ENCODE results near the gene CTTNBP2NL. TPM values are rescaled to one million over a fixed set of nuclear protein-coding genes. Genes with fewer than 3 reads are reported as not detected.
A peak's percentile ranks its signal among the peaks of the same experiment; 100 is the strongest.

CTTNBP2NL gene
- total and polyA plus RNA-seq, 10 of the 15 experiments (the other 5 are each of a cell fraction or from before 2014, with no cell fraction given): 2.1 to 11.3 (median 5.6) TPM

GRCh38 chr1:112508278-112509004 lies 112.4 kb downstream of the CTTNBP2NL start, which contains the start of gene WNT2B (continued):
- TF ChIP-seq EZH2 (IDR thresholded peaks at IDR 0.05; ENCODE audit: borderline replicate concordance, control insufficient read depth, low read depth, low read length) (0 out of 2 replicates have a peak, but pooled peaks have one; percentile 53), GATAD2B (conservative IDR thresholded peaks at IDR 0.05; ENCODE audit: low read depth) (peak; percentile 56; the same call in 1 of the 2 replicates), CUX1 (IDR thresholded peaks at IDR 0.05; ENCODE audit: insufficient replicate concordance, low read depth, low read length) (no peak), TAF1 (IDR thresholded peaks at IDR 0.05; ENCODE audit: borderline replicate concordance, low read depth, low read length) (no peak), ELK1 (IDR thresholded peaks at IDR 0.05; ENCODE audit: low read depth, low read length) (no peak), LARP7 (IDR thresholded peaks at IDR 0.05) (peak; percentile 75), E2F4 (IDR thresholded peaks at IDR 0.05; ENCODE audit: low read depth, low read length) (no peak), DPF2 (IDR thresholded peaks at IDR 0.05) (peak; percentile 41; the same call in 1 of the 2 replicates), IKZF1 (conservative IDR thresholded peaks at IDR 0.05) (peak; percentile 77), POLR2AphosphoS2 (IDR thresholded peaks at IDR 0.05; ENCODE audit: low read depth, low read length) (no peak), NBN (IDR thresholded peaks at IDR 0.05) (no peak), E4F1 (IDR thresholded peaks at IDR 0.05; ENCODE audit: borderline replicate concordance, partially characterized antibody) (no peak), BACH1 (IDR thresholded peaks at IDR 0.05; ENCODE audit: borderline replicate concordance) (peak; percentile 42; the same call in 1 of the 2 replicates), WRNIP1 (IDR thresholded peaks at IDR 0.05; ENCODE audit: borderline replicate concordance, low read depth, low read length) (no peak)
